Kidney epithelial cell (primary cell): ENCODE results near the gene AGPAT3. TPM values are rescaled to one million over a fixed set of nuclear protein-coding genes. Genes with fewer than 3 reads are reported as not detected.

Experiments
- DNase-seq: peaks from one replicate; pipeline ENCODE4 v3.0.0-alpha.2; 2010; ENCODE audit warnings: low read depth
- H3K27me3 ChIP-seq: 2 replicates; pipeline ENCODE4 v1.6.0; 2011; ENCODE audit warnings: low read length; ENCODE audit not compliant: control insufficient read depth, insufficient read depth
- H3K36me3 ChIP-seq: 2 replicates; pipeline ENCODE4 v1.5.1; 2011; ENCODE audit warnings: low read length; ENCODE audit not compliant: control insufficient read depth, insufficient read depth
- H3K4me3 ChIP-seq: 2 replicates; pipeline ENCODE4 v1.5.1; 2011; ENCODE audit warnings: low read depth, mild to moderate bottlenecking, control low read depth, low read length
- total RNA-seq: library from RNA; depleted of rRNA; stranded (reverse); fragments of >200 nt; gene quantifications from 2 replicates; pipeline ENCODE4 v1.2.3, GENCODE V29; 2015
- TF ChIP-seq, protein P1 (sequence below): IDR thresholded peaks from 2 replicates; pipeline ENCODE4 v1.5.1; 2011; ENCODE audit warnings: mild to moderate bottlenecking, moderate library complexity, low read length, control low read depth, inconsistent platforms; ENCODE audit not compliant: insufficient read depth, poor library complexity, severe bottlenecking

AGPAT3 gene
- total RNA-seq, 1 donor from 2014 or later: 62.3 TPM

DNA sequence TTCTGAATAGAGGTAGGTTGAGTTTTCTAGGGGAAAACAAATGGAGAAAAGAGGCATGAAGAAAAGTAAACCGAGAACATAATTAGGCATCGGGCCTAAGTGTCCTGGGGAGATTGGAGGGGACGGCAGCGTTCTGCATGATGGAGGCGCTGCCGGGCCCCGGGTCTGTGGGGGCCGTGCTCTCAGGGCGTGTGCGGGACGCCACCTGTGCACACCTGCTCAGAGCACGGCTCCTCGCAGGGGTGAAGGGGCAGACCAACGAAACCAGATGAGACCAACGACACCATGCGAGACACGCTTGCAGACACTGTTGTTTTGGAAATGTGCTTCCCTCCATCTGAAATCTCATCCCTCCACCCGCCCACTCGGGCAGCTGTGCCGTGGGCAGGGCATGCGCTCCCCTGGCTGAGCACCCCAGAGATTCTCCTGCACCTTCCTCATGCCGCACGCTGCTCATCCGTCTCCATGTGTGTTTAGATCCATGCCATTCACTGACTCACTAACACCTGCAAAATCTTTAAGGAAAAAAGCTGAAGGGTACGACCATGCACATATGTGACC, 118.9 kb downstream of the AGPAT3 start:
- DNase-seq: no peak
- TF ChIP-seq, protein P1, sequence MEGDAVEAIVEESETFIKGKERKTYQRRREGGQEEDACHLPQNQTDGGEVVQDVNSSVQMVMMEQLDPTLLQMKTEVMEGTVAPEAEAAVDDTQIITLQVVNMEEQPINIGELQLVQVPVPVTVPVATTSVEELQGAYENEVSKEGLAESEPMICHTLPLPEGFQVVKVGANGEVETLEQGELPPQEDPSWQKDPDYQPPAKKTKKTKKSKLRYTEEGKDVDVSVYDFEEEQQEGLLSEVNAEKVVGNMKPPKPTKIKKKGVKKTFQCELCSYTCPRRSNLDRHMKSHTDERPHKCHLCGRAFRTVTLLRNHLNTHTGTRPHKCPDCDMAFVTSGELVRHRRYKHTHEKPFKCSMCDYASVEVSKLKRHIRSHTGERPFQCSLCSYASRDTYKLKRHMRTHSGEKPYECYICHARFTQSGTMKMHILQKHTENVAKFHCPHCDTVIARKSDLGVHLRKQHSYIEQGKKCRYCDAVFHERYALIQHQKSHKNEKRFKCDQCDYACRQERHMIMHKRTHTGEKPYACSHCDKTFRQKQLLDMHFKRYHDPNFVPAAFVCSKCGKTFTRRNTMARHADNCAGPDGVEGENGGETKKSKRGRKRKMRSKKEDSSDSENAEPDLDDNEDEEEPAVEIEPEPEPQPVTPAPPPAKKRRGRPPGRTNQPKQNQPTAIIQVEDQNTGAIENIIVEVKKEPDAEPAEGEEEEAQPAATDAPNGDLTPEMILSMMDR: no peak
- H3K36me3 ChIP-seq: no peaks in the 10 kb centered on the region
- H3K4me3 ChIP-seq: no peak overlapping the region
- H3K27me3 ChIP-seq: no peaks in the 10 kb centered on the region

DNA sequence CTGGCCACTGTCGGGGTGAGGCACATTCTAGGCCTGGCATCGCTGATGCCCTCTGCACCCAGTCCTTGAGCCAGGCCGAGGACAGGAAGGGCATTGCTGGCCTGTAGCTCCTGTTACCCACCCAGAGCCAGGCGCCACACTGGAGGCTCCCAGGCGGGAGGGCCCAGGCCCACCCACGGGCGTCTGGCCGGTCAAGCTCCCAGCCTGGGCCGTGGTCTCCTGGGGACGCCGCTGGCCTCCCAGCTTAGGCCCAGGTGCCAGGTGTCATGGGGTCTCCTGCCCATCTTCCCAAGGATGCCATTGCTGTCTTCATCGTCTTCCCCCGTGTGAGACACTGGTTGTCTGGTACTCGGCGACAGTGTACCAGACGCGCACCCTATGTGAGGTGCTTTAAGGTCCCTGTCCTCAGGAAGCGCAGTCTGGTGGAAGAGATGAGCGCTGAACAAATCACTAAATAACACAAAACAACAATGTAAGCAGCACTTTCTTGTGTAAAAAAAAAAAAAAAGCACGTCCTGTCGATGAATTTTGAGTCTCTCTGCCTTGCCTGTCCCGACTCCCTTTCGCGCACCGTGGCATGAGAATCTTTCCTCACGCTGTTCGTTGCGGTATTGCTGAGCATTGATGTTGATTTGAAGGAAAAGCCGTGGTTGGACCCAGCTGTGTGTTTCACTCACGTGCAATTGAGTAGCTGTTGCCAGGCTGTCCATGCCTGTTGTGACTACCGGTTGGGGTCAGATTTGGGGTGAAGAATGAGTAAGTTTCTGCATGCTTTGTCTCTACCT, 120.1 kb downstream of the AGPAT3 start:
- no peaks in the 10 kb centered on the region for H3K36me3 ChIP-seq
- DNase-seq: no peak
- no peaks in the 10 kb centered on the region for H3K27me3 ChIP-seq
- TF ChIP-seq, protein P1: no peak
- no peak overlapping the region for H3K4me3 ChIP-seq

DNA sequence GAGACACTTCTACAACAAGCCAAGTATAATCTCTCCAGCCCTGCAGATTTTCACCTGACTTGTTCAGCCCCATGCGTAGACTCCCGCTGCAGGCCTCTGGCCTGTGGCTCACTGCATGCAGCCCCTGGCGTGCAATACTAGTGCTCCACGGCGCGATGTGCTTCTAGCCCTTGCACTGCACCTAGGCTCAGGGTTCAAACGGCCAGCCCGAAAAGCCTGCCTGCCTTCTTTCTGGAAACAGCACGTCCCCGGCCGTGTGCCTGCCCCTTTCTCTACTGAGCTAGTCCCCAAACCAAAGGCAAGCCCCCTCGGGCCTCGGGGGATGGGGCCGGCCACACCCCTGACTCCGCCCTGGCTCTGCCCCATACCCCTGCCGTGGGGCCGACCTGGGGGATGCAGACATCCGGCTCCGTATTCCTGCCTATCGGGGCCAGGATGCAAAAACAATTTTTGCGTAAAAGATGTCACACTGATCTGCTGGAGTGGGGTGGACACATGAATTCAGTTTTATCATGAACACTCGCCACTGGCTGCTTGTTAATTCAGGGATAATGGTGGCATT, 120.7 kb downstream of the AGPAT3 start:
- no peak for DNase-seq
- TF ChIP-seq, protein P1: no peak

DNA sequence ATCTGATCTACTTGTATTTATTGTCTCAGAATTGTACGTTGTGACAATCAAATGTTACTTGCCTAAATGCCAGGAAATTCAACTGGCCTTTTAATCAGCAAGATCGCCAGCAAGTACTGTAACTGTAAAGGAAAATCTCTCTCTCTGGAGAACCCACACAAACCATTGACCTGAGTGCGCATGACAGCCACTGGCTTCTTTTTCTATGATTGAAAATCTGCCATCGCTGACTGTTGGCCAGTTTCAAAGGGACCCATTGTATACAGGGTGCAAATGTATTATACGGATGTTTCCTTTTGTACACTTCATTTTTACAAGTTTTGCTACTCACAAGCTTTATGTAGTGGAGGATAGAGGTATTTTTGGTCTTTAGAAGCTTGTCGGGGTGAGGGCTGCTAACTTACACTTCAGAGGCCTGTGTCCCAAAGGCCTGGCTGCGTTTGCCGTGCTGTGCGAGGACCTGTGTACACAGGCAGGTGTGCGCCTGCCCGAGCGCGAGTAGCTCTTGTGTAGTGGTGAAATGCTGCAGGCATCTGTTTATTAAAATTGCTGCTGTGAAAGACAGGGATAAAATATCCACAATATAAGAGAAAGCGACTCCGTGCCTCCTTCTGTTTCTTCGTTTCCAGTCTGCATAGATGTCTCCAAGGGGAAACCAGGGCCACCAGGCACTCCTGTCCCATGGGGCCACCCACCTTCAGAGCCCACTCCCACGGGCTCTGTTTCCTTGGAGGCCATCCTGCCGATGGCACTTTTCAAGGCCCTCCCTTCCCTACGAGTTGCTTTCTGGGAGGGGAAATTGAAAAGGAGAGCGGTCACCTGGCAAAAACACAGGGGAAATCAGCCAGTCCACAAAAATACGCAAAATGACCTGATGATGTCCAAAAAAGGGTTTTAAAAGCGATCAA, 121.8 kb downstream of the AGPAT3 start:
- TF ChIP-seq, protein P1: no peak
- Histone ChIP-seq H3K4me3 (no peak overlapping the region), H3K27me3 (no peaks in the 10 kb centered on the region), H3K36me3 (no peaks in the 10 kb centered on the region)
- DNase-seq: no peak

More for the DNA sequence above, 120.7 kb downstream of the AGPAT3 start:
- H3K27me3 ChIP-seq: no peaks in the 10 kb centered on the region
- H3K36me3 ChIP-seq: no peaks in the 10 kb centered on the region
- H3K4me3 ChIP-seq: no peak overlapping the region

DNA sequence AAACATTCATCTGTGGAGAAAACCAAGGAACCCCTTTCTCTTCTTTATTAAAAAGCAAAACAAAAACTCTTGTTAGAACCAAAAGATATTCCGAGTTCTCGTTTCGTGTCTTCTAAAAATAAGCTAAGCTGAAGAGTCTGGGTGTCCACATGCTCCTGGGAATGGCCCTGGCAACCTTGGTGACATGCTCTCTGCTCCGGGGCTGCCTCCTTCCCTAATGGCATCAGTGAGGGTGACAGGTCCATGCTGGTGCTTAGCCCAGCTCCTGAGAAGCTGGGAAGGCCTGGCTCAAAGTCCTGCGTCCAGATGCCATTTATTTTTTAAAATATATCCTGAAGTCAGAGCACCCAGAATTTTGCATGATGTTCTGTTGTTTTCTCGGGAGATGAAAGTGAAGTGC, 122.5 kb downstream of the AGPAT3 start:
- Histone ChIP-seq H3K27me3 (no peaks in the 10 kb centered on the region), H3K36me3 (no peaks in the 10 kb centered on the region), H3K4me3 (no peak overlapping the region)
- no peak for DNase-seq
- TF ChIP-seq, protein P1: no peak
